A549 treated with AZD9567 at 1 μM for 4 hours (cell line): Measurements from ENCODE around the gene PLA2G15. TPM values are rescaled to one million over a fixed set of nuclear protein-coding genes. Genes with fewer than 3 reads are reported as not detected.

Experiments used
- total RNA-seq: library from RNA; stranded (reverse); fragments of 200-300 nt; extraction: Qiagen RNA extraction; gene quantifications from 5 replicates; pipeline ENCODE4 v1.2.3, GENCODE V29; 2022; ENCODE audit not compliant: insufficient read depth

The PLA2G15 gene
- 16.1 to 20.8 TPM (median 17.1 TPM) in 5 replicates for total RNA-seq

GRCh38 chr16:68244903-68245853 is at the start of gene PLA2G15:
TSS of gene PLA2G15 (plus strand) at chr16:68245373. CDS start at chr16:68245427, 54 bp downstream.

GRCh38 chr16:68235887-68236136 is 9.4 kb upstream of the PLA2G15 start, which contains the start of gene ESRP2:
TSS of gene ESRP2 (minus strand) at chr16:68236127. CDS start at chr16:68236045, 82 bp downstream.

GRCh38 chr16:68264128-68265077 is 19.2 kb downstream of the PLA2G15 start, which contains the start of gene SLC7A6:
TSS of gene SLC7A6 (plus strand) at chr16:68264526. CDS start at chr16:68274727, 10,201 bp downstream.

Other genes with a start within 250 kb of the PLA2G15 start
- not detected in 5 replicates for gene DPEP2, start 245.9 kb upstream of the PLA2G15 start, total RNA-seq
- not detected in 5 replicates for gene DPEP2NB, start 229.5 kb upstream of the PLA2G15 start, total RNA-seq
- gene DDX28, start 222.1 kb upstream of the PLA2G15 start, total RNA-seq = 17.5 to 22.0 TPM (median 21.0 TPM) in 5 replicates
- 14.9 to 17.4 TPM (median 15.9 TPM) in 5 replicates for gene DUS2, start 222.1 kb upstream of the PLA2G15 start, total RNA-seq
- gene NFATC3, start 160.0 kb upstream of the PLA2G15 start, total RNA-seq = 14.4 to 17.5 TPM (median 15.0 TPM) in 5 replicates
- gene ESRP2, start 9.2 kb upstream of the PLA2G15 start, total RNA-seq = 0.03 to 5.9 TPM (median 0.16 TPM) in 4 of 5 replicates, not detected in the other
- gene SLC7A6, start 19.2 kb downstream of the PLA2G15 start, total RNA-seq = 26.4 to 31.7 TPM (median 30.8 TPM) in 5 replicates
- 7.0 to 12.9 TPM (median 12.5 TPM) in 5 replicates for gene SLC7A6OS, start 65.6 kb downstream of the PLA2G15 start, total RNA-seq
- 31.0 to 85.2 TPM (median 32.3 TPM) in 5 replicates for gene PRMT7, start 65.6 kb downstream of the PLA2G15 start, total RNA-seq
- 0.14 to 0.59 TPM (median 0.22 TPM) in 4 of 5 replicates, not detected in the other for gene SMPD3, start 203.1 kb downstream of the PLA2G15 start, total RNA-seq